ENCODE measurements around the gene RPL39L.
A peak's percentile ranks its signal among the peaks of the same experiment; 100 is the strongest.
"Not testable (repeated sequence)": the region's sequence is repeated elsewhere in the genome, so short reads cannot be mapped to it uniquely, and the experiment has no call there.

RPL39L gene

DNA sequence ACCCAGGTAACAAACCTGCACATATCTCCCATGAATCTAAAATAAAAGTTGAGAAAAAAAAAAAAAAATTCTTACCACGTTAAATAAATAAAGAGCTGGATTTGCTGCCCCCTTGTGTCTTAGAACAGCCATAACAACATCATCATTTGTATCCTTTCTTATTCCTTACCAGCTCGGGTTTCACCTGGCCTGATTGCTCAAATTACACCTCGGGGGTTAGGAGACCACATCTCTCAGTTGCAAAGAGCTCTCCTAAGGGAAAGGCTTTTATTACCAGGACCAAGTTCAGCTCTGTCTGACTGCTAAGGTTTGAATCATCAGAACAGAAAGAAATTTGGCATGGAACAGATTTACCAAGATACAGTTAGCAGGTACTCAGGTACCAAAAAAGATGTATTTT is 25.8 kb upstream of the RPL39L start:
- Mint-ChIP-seq H3K4me1 (peaks cover 0 to 3% of the 10 kb centered on the region in 2 donors), H3K27ac (no peak overlapping the region), H3K9me3 (no peaks in the 10 kb centered on the region), H3K4me3 (no peak overlapping the region), H3K27me3 (peaks cover 13 to 18% of the 10 kb centered on the region in 2 donors), H3K36me3 (no peaks in the 10 kb centered on the region)
- ATAC-seq (replicated peaks) (peak; percentile 39 to 61), DNase-seq (peak; percentile 5)

DNA sequence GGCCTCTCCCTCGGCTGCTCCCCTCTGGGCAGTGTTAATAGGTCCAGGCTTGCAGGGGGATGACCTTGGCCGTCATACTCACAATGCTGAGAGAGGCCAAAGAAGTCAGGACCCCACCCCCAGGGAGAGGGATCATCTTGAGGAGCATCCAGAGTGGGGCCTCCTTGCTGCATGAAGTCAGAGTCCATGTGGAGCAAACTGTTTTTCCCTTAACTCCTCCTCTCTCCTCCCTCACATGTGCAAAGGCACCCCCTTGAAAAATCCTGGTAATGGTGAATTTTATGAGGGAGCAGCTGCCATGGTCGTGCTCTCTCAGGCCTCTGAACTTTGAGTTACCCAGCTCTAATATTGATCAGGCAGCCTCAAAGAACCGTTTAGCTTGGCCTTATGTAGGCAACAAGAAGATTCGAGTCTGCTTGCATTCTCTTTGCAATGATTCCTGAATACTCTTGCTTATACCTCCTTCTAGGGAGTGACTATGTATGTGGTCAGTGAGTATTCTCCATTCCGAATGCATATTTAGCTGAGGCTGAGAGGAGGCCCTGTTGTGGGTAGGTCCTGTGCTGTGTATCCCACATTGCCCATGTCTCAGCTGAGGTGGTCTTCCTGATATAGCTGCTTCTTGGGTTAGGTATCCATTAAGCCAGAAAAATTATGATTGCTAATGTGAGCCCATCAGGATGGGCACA is 23.1 kb upstream of the RPL39L start:
- Mint-ChIP-seq H3K27me3 (peaks cover 11 to 13% of the 10 kb centered on the region in 2 donors), H3K4me1 (peaks cover 0 to 3% of the 10 kb centered on the region in 2 donors), H3K27ac (no peak overlapping the region), H3K9me3 (peaks cover 3 to 6% of the 10 kb centered on the region in 2 donors), H3K36me3 (no peaks in the 10 kb centered on the region), H3K4me3 (no peak overlapping the region)
- DNase-seq = no peak
- no peak for ATAC-seq (replicated peaks)

DNA sequence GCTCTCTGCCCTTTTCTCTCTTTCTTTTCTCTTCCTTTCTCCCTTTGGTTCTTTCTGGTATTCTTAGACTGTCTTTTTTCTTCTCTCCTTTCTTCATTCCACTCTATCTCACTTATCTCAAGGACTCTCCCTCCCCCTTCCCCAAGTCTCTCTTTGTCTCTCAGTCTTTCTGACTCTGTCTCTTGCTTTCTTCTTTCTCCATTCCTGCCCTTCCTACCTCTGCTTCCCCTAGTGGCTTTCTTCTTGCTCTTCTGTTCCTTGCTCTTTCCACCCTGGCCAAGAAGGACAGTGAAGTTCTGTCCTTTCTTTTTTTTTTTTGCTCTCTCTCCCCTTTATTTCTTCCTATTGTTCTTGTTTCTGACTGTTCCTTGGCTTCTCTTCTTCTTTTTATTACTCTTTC is 22.3 kb upstream of the RPL39L start:
- Mint-ChIP-seq H3K27me3 (peaks cover 11 to 13% of the 10 kb centered on the region in 2 donors), H3K36me3 (no peaks in the 10 kb centered on the region), H3K4me1 (peaks cover 0 to 3% of the 10 kb centered on the region in 2 donors), H3K27ac (no peak overlapping the region), H3K4me3 (no peak overlapping the region), H3K9me3 (peaks cover 3 to 6% of the 10 kb centered on the region in 2 donors)
- DNase-seq = no peak
- no peak for ATAC-seq (replicated peaks)

DNA sequence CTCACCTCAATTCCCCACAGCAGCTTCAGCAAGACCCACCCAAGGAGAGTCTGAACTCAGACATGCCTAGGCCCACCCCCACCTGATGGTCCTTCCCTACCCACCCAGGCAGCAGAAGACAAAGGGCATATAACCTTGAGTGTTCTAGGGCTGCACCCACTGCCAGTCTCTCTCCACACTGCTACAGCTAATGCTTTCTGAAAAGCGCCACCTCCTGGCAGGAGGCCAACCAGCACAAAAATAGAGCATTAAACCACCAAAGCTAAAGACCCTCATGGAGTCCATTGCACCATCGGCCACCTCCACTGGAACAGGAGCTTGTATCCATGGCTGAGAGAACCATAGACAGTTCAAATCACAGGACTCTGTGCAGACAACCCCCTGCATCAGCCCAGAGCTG is 11.3 kb upstream of the RPL39L start:
- Mint-ChIP-seq H3K9me3 (peaks cover 7 to 9% of the 10 kb centered on the region in 2 donors), H3K4me3 (no peak overlapping the region), H3K36me3 (peaks cover 7 to 9% of the 10 kb centered on the region in 2 donors), H3K27ac (no peak overlapping the region), H3K4me1 (peaks cover 0 to 11% of the 10 kb centered on the region in 2 donors), H3K27me3 (peaks cover 7 to 10% of the 10 kb centered on the region in 2 donors)
- DNase-seq (peak; percentile 27), ATAC-seq (replicated peaks) (peak; percentile 71 to 73)

DNA sequence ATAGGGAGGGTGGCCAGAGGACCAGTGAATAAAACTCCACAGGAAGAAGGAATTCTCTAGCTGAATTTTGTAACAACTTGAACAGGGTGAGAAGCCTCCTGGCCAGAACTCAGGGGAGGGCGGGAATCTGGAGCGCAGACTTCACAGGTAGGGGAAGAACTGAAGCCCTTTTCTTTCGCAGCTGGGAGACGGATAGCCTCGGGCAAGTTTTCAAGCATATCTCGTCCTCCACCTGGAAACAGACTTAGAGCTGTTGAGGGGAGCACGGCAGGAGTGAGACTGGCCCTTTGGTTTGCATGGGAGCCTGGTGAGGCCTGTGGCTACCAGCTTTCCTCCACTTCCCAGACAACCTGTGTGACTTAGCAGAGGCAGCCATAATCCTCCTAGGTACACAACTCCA is 10.9 kb upstream of the RPL39L start:
- Mint-ChIP-seq H3K4me3 (no peak overlapping the region), H3K4me1 (peaks cover 0 to 11% of the 10 kb centered on the region in 2 donors), H3K9me3 (peaks cover 7 to 10% of the 10 kb centered on the region in 2 donors), H3K27ac (no peak overlapping the region), H3K27me3 (peaks cover 7 to 10% of the 10 kb centered on the region in 2 donors), H3K36me3 (peaks cover 10 to 13% of the 10 kb centered on the region in 2 donors)
- DNase-seq (no peak), ATAC-seq (replicated peaks) (no peak)

DNA sequence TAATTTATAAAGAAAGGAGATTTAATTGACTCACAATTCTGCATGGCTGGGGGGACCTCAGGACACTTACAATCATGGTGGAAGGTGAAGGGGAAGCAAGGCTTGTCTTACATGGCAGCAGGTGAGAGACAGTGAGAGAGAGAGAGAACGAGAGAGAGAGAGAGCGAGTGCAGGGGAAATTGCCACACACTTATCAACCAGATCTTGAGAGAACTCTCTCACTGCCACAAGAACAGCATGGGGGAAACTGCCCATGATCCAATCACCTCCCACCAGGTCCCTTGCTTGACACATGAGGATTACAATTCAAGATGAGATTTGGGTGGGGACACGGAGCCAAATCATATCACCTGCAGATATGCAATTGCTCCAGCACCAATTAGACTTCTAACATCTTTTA is 7.1 kb upstream of the RPL39L start:
- no peak for DNase-seq
- H3K27ac Mint-ChIP-seq = no peak overlapping the region
- H3K27me3 Mint-ChIP-seq = peaks cover 7 to 9% of the 10 kb centered on the region in 2 donors
- H3K4me3 Mint-ChIP-seq = no peak overlapping the region
- H3K4me1 Mint-ChIP-seq = peaks cover 0 to 11% of the 10 kb centered on the region in 2 donors
- peaks cover 21 to 23% of the 10 kb centered on the region in 2 donors for H3K36me3 Mint-ChIP-seq
- H3K9me3 Mint-ChIP-seq = peaks cover 20 to 25% of the 10 kb centered on the region in 2 donors
- ATAC-seq (replicated peaks) = no peak

DNA sequence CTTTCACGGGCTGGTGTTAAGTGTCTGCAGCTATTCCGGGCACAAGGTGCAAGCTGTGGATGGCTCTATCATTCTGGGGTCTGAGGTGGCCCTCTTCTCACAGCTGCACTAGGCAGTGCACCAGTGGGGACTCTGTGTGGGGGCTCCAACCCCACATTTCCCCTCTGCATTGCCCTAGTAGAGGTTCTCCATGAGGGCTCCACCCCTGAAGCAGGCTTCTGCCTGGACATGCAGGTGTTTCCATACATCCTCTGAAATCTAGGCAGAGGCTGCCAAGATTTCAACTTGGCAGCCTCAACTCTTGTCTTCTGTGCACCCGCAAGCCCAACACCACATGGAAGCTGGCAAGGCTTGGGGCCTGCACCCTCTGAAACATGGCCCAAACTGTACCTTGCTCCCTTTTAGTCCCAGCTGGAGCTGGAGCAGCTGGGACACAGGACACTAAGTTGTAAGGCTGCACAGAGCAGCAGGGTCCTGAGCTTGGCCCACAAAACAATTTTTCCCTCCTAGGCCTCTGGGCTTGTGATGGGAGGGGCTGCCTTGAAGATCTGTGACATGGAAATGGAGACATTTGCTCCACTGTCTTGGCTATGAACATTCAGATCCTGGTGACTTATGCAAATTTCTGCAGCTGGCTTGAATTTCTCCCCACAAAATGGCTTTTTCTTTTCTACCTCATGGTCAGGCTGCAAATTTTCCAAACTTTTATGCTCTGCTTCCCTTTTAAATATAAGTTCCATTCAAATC is 6.0 kb upstream of the RPL39L start:
- Mint-ChIP-seq H3K9me3 (peaks cover 20 to 25% of the 10 kb centered on the region in 2 donors), H3K36me3 (peaks cover 21 to 23% of the 10 kb centered on the region in 2 donors), H3K4me3 (no peak overlapping the region), H3K27me3 (no peaks in the 10 kb centered on the region), H3K4me1 (peaks cover 0 to 5% of the 10 kb centered on the region in 2 donors), H3K27ac (no peak overlapping the region)
- ATAC-seq (replicated peaks) (no peak), DNase-seq (no peak)

DNA sequence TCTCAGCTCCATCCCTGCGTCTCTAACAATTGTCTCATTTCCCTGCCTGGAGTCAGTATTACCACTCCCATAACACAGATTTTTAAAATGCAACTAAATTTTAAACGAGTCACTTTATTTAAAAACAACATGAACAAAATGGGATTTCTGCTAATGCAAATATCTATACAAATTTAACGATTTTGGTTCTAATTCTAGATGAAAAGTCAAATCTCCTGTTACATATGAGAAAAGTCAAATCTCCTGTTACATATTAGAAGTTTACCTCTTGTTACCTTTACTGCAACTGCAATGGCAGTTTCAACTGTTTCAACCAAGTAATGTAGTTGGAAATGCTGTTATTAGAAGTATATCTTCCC is 578 bp upstream of the RPL39L start:
- Mint-ChIP-seq H3K4me3 (peak overlapping the region; percentile 91 to 97), H3K27me3 (no peaks in the 10 kb centered on the region), H3K27ac (peak overlapping the region; percentile 99), H3K4me1 (peaks cover 7 to 9% of the 10 kb centered on the region in 2 donors), H3K9me3 (peaks cover 15 to 23% of the 10 kb centered on the region in 2 donors), H3K36me3 (peaks cover 16 to 27% of the 10 kb centered on the region in 2 donors)
- ATAC-seq (replicated peaks) = no peak
- DNase-seq = no peak

DNA sequence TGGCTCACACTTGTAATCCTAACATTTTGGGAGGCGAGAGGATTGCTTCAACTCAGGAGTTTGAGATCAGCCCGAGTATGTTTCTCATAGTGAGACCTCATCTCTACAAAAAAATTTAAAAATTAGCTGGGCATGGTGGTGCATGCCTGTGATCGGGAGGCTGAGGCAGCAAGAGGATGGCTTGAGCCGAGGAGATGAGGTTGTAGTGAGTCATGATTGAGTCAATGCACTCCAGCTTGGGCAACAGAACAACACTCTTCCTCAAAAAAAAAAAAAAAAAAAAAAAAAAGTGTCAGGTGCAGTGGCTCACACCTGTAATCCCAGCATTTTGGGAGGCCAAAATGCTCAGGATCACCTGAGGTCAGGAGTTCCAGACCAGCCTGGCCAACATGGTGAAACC is 2.4 kb downstream of the RPL39L start:
- peaks cover 22 to 46% of the 10 kb centered on the region in 2 donors for H3K36me3 Mint-ChIP-seq

DNA sequence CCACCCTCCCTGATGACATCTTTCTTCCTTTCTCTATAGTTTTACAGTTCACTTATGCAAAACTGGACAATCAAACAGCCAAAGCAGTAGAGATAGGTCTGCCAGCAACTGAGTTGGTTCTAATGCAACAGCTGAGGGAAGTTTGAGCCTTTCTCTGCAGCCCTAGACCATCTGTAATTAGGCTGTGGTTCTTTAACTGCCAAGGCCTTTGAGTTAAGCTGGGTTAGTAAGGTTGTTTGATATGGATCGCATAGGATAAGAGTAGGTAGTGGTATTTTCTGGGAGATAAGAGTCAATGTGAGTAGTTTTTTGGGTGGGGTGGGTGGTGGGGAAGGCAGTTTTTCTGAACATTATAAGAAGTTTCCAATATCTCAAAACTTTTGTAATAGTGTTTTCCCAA is 3.0 kb downstream of the RPL39L start:
- ATAC-seq (replicated peaks) (no peak), DNase-seq (no peak)
- Mint-ChIP-seq H3K36me3 (peaks cover 22 to 46% of the 10 kb centered on the region in 2 donors), H3K9me3 (peaks cover 18 to 26% of the 10 kb centered on the region in 2 donors), H3K27me3 (no peaks in the 10 kb centered on the region), H3K27ac (no peak overlapping the region), H3K4me1 (peaks cover 17 to 18% of the 10 kb centered on the region in 2 donors), H3K4me3 (no peak overlapping the region)

More for the DNA sequence above, 2.4 kb downstream of the RPL39L start:
- ATAC-seq (replicated peaks) = no peak
- Mint-ChIP-seq H3K4me1 (peaks cover 17 to 18% of the 10 kb centered on the region in 2 donors), H3K9me3 (peaks cover 19 to 29% of the 10 kb centered on the region in 2 donors), H3K27me3 (no peaks in the 10 kb centered on the region), H3K27ac (no peak overlapping the region), H3K4me3 (no peak overlapping the region)
- DNase-seq = no peak

DNA sequence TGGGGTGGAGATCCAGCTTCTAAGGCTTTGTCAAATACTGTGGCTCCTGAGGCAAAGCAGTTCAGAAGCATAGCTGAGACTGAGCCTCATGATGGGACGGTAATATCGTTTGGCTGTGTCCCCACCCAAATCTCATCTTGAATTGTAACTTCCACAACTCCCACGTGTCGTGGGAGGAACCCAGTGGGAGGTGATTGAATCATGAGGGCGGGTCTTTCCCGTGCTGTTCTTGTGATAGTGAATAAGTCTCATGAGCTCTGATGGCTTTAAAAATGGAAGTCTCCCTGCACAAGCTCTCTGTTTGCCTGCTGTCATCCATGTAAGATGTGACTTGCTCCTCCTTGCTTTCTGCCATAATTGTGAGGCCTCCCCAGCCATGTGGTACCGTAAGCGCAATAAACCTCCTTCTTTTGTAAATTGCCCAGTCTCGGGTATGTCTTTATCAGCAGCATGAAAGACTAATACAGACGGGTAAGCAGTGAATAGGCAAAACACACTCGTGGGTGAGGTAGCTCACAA is 4.1 kb downstream of the RPL39L start:
- H3K4me1 Mint-ChIP-seq = peaks cover 26 to 27% of the 10 kb centered on the region in 2 donors
- ATAC-seq (replicated peaks) = not testable (repeated sequence)

DNA sequence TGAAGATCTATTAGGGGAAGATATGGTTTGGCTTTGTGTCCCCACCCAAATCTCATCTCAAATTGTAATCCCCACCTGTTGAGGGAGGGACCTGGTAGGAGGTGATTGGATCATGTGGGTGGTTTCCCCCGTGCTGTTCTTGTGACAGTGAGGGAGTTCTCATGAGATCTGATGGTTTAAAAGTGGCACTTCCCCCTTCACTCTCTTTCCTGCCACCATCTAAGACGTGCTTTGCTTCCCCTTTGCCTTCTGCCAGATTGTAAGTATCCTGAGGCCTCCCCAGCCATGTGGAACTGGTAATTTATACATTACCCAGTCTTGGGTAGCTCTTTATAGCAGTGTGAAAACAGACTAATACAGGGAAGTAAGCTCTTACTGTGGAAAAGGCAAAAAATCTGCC is 6.1 kb downstream of the RPL39L start:
- peak overlapping the region; percentile 20 for H3K27ac Mint-ChIP-seq
- not testable (repeated sequence) for H3K4me3 Mint-ChIP-seq, DNase-seq, H3K27me3 Mint-ChIP-seq
- peaks cover 22 to 23% of the 10 kb centered on the region in 2 donors for H3K4me1 Mint-ChIP-seq
- H3K36me3 Mint-ChIP-seq = peaks cover 20 to 57% of the 10 kb centered on the region in 2 donors
- ATAC-seq (replicated peaks) = peak in 1 of 2 donors; percentile 28
- peaks cover 18 to 32% of the 10 kb centered on the region in 2 donors for H3K9me3 Mint-ChIP-seq

More for the DNA sequence above, 4.1 kb downstream of the RPL39L start:
- DNase-seq, H3K27ac Mint-ChIP-seq, H3K27me3 Mint-ChIP-seq, H3K4me3 Mint-ChIP-seq: not testable (repeated sequence)
- Mint-ChIP-seq H3K36me3 (peaks cover 22 to 56% of the 10 kb centered on the region in 2 donors), H3K9me3 (peaks cover 18 to 32% of the 10 kb centered on the region in 2 donors)

DNA sequence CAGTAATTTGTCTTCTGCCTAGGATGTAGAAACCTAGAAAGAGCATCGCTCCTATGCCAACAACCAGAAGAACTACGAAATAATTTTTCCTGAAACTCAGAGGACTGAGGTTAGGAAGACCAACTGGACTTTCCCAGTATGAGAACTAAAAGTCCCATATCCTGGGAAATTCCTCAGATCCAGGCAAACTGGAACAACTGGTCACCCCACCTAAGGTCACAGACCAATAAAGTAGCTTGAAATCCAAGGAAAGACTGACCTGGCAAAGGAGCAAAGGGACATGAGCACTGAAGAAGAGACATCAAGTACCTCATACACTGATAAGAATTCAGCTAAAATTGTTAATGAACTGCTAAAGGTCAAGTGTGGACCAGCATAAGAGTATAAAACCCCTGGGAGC is 6.6 kb downstream of the RPL39L start:
- H3K27ac Mint-ChIP-seq = peak overlapping the region; percentile 57
- H3K4me3 Mint-ChIP-seq = no peak overlapping the region
- DNase-seq = no peak
- peaks cover 22 to 23% of the 10 kb centered on the region in 2 donors for H3K4me1 Mint-ChIP-seq
- H3K27me3 Mint-ChIP-seq = no peaks in the 10 kb centered on the region
- H3K9me3 Mint-ChIP-seq = peaks cover 18 to 32% of the 10 kb centered on the region in 2 donors
- H3K36me3 Mint-ChIP-seq = peaks cover 20 to 57% of the 10 kb centered on the region in 2 donors
- ATAC-seq (replicated peaks) = no peak

DNA sequence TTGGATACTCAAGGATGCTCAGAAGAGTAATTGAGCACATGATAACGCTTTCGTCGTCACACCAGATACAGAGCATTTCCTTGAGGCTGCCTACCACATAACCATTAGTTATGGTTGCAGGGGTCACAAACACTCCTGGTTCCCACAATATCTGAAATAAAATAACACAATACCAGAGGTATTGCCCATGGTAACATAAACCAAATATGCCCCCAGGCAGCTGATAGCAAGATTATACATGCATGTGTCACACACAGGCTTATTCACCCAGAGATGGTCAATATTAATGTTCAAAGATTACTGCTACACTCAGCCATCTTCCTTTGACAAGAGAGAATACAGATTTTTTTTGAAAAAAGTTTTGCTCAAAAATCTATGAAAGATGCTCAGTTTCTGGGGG is 7.3 kb downstream of the RPL39L start:
- DNase-seq = no peak
- H3K36me3 Mint-ChIP-seq = peaks cover 20 to 57% of the 10 kb centered on the region in 2 donors
- no peak overlapping the region for H3K4me3 Mint-ChIP-seq
- peaks cover 22 to 23% of the 10 kb centered on the region in 2 donors for H3K4me1 Mint-ChIP-seq
- no peaks in the 10 kb centered on the region for H3K27me3 Mint-ChIP-seq
- no peak overlapping the region for H3K27ac Mint-ChIP-seq
- H3K9me3 Mint-ChIP-seq = peaks cover 18 to 32% of the 10 kb centered on the region in 2 donors
- no peak for ATAC-seq (replicated peaks)

All from stimulated activated naive B cell treated with anti-CD40 and anti-IgM and Interleukin-4, amounts not matched to agents 10 μg/mL and 1 μg/mL and 100 μg/mL, for 72 hours (primary cell).